SK-MEL-5 (cell line): ENCODE measurements around the gene HOXA3. TPM values are rescaled to one million over a fixed set of nuclear protein-coding genes. Genes with fewer than 3 reads are reported as not detected.
A peak's percentile ranks its signal among the peaks of the same experiment; 100 is the strongest.

Source experiments
- DNase-seq: peaks from one replicate; pipeline ENCODE4 v3.0.0-alpha.2; 2016; ENCODE audit warnings: low read depth, low spot score
- in situ Hi-C: cut with HindIII; loops from 2 replicates; pipeline ENCODE4 v1.10.0; 2016; ENCODE audit warnings: low sequenced_read_pairs, high pct_unique_total_duplicates, low pct_unique_long_range_greater_than_20kb
- total RNA-seq: library from RNA; depleted of rRNA; stranded (reverse); fragments of >200 nt; shearing (Covaris generic); gene quantifications from 2 replicates; pipeline ENCODE4 v1.2.3, GENCODE V29; 2014

HOXA3 gene
- total RNA-seq, 1 experiment from 2014 or later = 3.5 TPM

GRCh38 chr7:27161721-27162560 is 9.6 kb upstream of the HOXA3 start:
- no peak for DNase-seq
- in situ Hi-C loops = no loop called here

DNA sequence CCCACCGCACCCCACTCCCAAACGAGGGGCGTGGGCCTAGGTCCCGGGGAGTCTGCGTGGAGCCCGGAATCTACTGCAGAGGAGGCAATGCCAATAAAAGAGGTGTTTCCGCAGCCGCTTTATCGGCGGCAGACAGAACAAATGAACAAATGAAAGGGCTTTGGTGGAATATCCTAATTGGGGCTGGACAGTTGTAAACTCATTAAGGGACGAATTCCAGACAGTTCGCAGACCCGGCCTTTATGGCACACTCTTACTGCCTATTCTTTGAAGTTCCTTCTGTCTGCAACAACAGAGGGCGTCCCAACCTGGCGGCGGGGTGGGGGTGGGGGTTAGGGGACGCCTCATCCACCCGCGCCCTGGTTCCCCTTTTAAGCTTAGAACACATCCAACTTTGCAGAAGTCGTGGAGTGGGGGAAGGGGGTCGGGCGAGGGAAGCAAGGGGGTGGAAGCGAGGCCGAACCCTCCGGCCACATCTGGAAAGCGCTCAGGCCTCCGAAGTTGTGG is 8.9 kb upstream of the HOXA3 start:
- in situ Hi-C loops = no loop called here
- DNase-seq = no peak

GRCh38 chr7:27160546-27161213 is 8.3 kb upstream of the HOXA3 start:
- in situ Hi-C loops = no loop called here
- peak; percentile 85 for DNase-seq

DNA sequence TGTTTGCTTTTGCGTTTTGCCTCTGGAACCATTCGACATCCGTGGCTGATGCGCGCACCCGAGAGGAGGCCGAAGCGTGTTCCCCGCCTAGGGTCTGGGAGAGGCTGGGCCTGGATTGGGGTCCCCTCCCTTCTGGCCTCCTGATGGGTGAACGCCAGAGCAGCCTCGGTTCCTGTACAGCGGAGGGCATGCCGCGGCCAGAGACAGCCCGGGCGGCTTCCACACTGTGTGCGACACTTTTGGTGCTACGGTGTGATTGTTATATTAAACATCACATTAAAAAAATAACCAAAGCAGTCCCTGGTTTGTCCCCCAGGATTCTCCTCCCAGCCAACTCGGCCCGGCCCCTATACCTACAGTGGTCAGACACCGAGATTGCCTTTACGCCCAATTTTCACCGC is 7.8 kb upstream of the HOXA3 start:
- no peak for DNase-seq
- in situ Hi-C loops = no loop called here

GRCh38 chr7:27159266-27160144 is 7.1 kb upstream of the HOXA3 start:
- in situ Hi-C loops = no loop called here
- DNase-seq = no peak

DNA sequence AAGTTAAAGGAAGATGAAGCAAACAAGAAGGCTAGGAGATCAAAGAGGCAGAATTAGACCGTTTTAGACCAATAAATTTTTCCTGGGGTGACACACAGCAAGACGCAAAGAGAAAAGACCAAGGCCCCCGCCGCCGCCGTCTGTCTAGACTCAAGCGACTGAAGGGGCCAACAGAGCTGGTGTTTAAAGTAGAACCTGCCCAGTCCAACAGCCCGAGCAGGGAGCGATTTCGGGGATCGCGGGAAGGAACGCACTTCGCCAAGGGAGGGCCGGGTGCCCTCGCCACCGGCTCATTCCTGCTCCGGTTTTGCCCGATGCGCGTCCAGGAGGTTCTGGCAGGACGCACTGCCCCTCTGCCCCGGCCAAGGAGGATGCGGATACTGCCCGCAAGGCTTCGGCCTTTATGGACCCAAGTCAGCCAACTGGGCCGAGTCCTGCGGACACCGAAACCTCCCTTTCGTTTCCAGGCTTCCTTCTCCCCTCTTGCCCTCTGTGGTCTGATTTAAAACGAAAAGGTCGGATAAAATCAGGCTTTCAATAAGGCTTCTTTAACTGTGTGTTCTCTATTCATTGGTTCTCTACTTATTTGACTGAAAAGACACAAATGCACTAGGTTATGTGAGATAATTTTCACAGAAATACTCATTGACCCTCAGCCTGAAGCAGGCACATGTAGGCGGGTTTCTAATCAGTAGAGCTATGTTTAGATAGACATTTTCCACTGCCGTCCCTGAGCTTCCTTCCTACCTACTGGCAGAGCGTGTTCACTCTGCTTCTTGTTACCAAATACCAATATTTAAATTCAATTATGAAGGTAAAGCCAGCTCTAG is 6.3 kb upstream of the HOXA3 start:
- no peak for DNase-seq
- in situ Hi-C loops = no loop called here

GRCh38 chr7:27157702-27158431 is 5.5 kb upstream of the HOXA3 start:
- DNase-seq = no peak
- in situ Hi-C loops = no loop called here

DNA sequence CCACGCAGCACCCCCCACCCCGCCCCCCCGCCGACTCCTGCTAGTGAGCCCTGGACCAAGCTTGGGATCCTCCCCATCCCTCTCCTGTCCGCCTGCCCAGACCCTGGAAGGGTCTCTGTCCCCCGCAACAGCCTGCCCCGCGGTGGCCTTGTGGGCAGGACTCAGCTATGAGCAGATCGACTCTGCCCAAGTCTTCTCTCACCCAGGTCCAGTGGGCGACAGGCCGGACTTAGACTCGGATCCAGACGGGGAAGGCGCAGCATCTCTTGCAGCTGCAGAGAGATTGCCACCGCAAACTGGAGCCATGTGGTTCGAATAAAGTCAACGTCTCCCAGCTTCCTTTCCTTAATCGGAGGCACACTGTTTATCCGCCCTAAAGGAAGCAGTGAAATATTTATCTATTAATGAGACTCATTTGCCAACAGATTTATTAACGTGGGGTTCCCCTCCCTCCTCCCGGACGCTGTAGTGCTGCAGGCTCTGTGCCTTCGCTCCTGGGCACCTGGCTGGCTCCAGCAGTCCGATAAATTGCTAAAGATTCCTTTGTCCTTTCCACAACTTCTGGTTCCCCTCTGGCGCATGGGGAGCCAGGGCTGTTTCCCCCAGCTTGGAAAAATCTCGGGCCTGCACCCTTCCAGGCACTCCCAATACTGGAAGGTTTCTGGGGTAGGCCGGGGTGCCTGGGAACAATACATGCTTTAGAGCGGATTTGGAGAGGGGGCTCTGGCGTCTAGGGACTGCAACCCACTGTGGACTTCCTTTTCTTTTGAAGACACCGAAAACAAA is 4.7 kb upstream of the HOXA3 start:
- no peak for DNase-seq
- in situ Hi-C loops = no loop called here

- in situ Hi-C loops = no loop called here
Measured at GRCh38 chr7:27156508-27156898, 4.1 kb upstream of the HOXA3 start, which contains the start of gene HOXA7. TSS of gene HOXA7 (minus strand) at chr7:27156675. CDS start at chr7:27156545, 130 bp downstream.

DNA sequence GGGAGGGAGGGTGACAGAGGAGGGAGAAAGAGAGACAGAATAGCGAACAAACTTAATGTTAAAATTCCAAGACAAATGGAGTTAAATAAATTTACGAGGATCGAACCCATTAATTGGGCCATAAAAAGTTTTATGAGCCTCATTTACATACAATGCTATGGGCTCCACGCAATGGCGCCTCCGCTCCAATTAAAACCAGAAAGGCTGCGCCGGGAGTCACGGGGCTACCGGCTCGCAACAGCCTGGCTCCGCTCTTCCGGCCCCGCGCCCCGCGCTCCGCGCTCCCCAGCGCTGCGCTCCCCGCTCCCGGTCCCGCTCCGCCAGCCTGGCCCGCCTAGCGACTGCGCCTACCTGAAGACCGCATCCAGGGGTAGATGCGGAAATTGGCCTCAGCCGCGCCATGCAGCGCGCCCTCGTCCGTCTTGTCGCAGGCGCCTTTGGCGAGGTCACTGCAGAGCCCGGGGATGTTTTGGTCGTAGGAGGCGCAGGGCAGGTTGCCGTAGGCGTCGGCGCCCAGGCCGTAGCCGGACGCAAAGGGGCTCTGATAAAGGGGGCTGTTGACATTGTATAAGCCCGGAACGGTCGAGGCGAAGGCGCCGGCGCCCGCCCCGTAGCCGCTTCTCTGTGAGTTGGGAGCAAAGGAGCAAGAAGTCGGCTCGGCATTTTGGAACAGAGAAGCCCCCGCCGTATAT is 3.6 kb upstream of the HOXA3 start:
- in situ Hi-C loops = no loop called here
- no peak for DNase-seq

More at GRCh38 chr7:27156508-27156898, 4.1 kb upstream of the HOXA3 start, which contains the start of gene HOXA7:
- DNase-seq = no peak

DNA sequence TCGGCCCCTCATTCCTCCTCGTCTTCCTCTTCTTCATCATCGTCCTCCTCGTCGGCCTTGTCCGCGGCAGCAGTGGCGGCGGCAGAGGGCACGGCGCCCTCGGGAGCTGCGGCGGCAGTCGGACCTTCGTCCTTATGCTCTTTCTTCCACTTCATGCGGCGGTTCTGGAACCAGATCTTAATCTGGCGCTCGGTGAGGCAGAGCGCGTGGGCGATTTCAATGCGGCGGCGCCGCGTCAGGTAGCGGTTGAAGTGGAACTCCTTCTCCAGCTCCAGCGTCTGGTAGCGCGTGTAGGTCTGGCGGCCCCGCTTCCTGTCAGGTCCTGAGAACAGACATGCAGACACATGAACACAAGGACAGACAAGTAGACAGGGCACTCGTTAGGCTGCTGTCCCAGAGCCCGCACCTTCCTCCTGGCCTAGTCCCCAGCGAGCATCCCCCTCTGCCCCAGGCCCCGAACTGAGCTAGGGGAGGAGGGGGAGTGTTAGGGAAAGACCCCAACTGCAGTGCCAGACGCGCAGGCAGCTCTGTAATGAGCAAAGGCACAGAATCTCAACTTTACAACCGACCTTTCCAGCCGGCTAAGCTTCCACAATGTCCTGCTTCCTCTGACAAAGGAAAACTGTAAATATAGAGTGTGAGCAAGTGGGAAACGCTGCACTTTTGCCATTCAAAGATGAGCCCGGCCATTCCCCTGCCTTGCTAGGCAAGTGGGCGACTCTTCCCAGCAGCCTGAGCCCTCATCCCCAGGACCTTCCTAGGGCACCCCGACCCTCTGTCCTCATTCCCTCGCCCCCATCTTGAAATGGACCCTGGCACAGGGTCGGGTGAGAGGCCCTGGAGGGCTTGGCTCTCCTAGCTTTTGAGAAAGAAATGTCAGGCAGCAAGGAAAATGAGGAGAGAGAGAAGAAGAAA is 2.8 kb upstream of the HOXA3 start:
- no peak for DNase-seq
- in situ Hi-C loops = no loop called here

DNA sequence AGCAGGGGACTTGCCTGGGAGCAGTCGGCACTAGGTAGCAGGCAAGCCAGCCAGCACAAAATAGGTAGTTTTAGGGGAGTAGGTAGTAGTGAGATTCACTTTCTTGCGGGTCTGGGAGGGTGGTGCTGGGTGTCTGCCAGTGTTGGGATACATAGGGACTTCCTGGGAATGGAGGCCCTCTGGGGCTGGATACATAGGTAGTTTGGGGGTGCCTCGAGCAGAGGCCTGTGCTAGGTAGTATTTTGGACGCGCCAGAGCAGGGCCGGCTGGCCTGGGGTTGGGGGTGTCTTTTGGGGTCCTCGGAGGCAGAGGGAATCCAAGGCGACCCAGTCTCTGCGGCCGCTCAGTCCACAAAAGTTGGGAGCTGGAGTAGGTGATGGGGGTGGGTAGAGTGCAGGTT is 2.0 kb upstream of the HOXA3 start:
- in situ Hi-C loops = no loop called here

GRCh38 chr7:27153526-27153925 is 1.1 kb upstream of the HOXA3 start:
- in situ Hi-C loops = no loop called here
- no peak for DNase-seq

More for the DNA sequence above, 2.0 kb upstream of the HOXA3 start:
- no peak for DNase-seq

GRCh38 chr7:27152816-27153442 is 546 bp upstream of the HOXA3 start:
- DNase-seq = no peak
- in situ Hi-C loops = no loop called here
